ENCODE data around the gene FZD1.

FZD1 gene

GRCh38 chr7:91311839-91312238 lies 47.6 kb downstream of the FZD1 start:
- TF ChIP-seq CTCF (IDR thresholded peaks at IDR 0.05; ENCODE audit: low read depth, low read length) = no peak
- Histone ChIP-seq H3K9me3 (no peaks in the 10 kb centered on the region), H3K36me3 (no peaks in the 10 kb centered on the region), H3K4me3 (ENCODE audit: low read depth, low read length) (no peak overlapping the region), H3K4me1 (no peaks in the 10 kb centered on the region), H3K27me3 (no peaks in the 10 kb centered on the region)
- DNase-seq = no peak

GRCh38 chr7:91313113-91313512 lies 48.9 kb downstream of the FZD1 start:
- no peaks in the 10 kb centered on the region for H3K27me3 ChIP-seq
- no peak overlapping the region for H3K4me3 ChIP-seq (ENCODE audit: low read depth, low read length)
- no peak for DNase-seq
- no peaks in the 10 kb centered on the region for H3K4me1 ChIP-seq
- no peaks in the 10 kb centered on the region for H3K9me3 ChIP-seq
- TF ChIP-seq CTCF (IDR thresholded peaks at IDR 0.05; ENCODE audit: low read depth, low read length) = no peak
- H3K36me3 ChIP-seq = no peaks in the 10 kb centered on the region

GRCh38 chr7:91314591-91315323 lies 50.5 kb downstream of the FZD1 start:
- no peaks in the 10 kb centered on the region for H3K9me3 ChIP-seq
- no peak overlapping the region for H3K4me3 ChIP-seq (ENCODE audit: low read depth, low read length)
- TF ChIP-seq CTCF (IDR thresholded peaks at IDR 0.05; ENCODE audit: low read depth, low read length) = no peak
- no peaks in the 10 kb centered on the region for H3K36me3 ChIP-seq
- no peak for DNase-seq
- no peaks in the 10 kb centered on the region for H3K27me3 ChIP-seq
- no peaks in the 10 kb centered on the region for H3K4me1 ChIP-seq

- Histone ChIP-seq H3K27me3 (no peaks in the 10 kb centered on the region), H3K9me3 (no peaks in the 10 kb centered on the region), H3K4me3 (ENCODE audit: low read depth, low read length) (no peak overlapping the region), H3K4me1 (no peaks in the 10 kb centered on the region), H3K36me3 (no peaks in the 10 kb centered on the region)
- no peak for DNase-seq
- no peak for TF ChIP-seq CTCF (IDR thresholded peaks at IDR 0.05; ENCODE audit: low read depth, low read length)
Observed at GRCh38 chr7:91316426-91316825, 52.2 kb downstream of the FZD1 start.

- TF ChIP-seq CTCF (IDR thresholded peaks at IDR 0.05; ENCODE audit: low read depth, low read length) = no peak
- Histone ChIP-seq H3K4me1 (no peaks in the 10 kb centered on the region), H3K27me3 (no peaks in the 10 kb centered on the region), H3K9me3 (no peaks in the 10 kb centered on the region), H3K36me3 (no peaks in the 10 kb centered on the region), H3K4me3 (ENCODE audit: low read depth, low read length) (no peak overlapping the region)
- no peak for DNase-seq
Observed at GRCh38 chr7:91319351-91319750, 55.1 kb downstream of the FZD1 start.

GRCh38 chr7:91320366-91321078 lies 56.3 kb downstream of the FZD1 start:
- no peak for DNase-seq
- no peak for TF ChIP-seq CTCF (IDR thresholded peaks at IDR 0.05; ENCODE audit: low read depth, low read length)

More at GRCh38 chr7:91320366-91321078, 56.3 kb downstream of the FZD1 start:
- Histone ChIP-seq H3K27me3 (no peaks in the 10 kb centered on the region), H3K4me1 (no peaks in the 10 kb centered on the region), H3K4me3 (ENCODE audit: low read depth, low read length) (no peak overlapping the region), H3K36me3 (no peaks in the 10 kb centered on the region), H3K9me3 (no peaks in the 10 kb centered on the region)
